A673 (cell line): Measurements from ENCODE around the gene TMC4.

Experiments
- EZH2 ChIP-seq: fragments of 200-600 bp; sonication (generic); IDR thresholded peaks from 2 replicates; pipeline ENCODE4 v1.6.1; 2017; ENCODE audit warnings: borderline replicate concordance, low read depth, mild to moderate bottlenecking, mixed read lengths, antibody characterized with exemption, low read length; ENCODE audit not compliant: poor library complexity, severe bottlenecking
- TF ChIP-seq, protein P1 (sequence below): fragments of 300-800, 200-600 bp; sonication (generic); conservative IDR thresholded peaks from 2 replicates; pipeline ENCODE4 v1.5.1; 2017; ENCODE audit warnings: low read depth, mild to moderate bottlenecking, antibody characterized with exemption, low read length, moderate library complexity, mixed read lengths

DNA sequence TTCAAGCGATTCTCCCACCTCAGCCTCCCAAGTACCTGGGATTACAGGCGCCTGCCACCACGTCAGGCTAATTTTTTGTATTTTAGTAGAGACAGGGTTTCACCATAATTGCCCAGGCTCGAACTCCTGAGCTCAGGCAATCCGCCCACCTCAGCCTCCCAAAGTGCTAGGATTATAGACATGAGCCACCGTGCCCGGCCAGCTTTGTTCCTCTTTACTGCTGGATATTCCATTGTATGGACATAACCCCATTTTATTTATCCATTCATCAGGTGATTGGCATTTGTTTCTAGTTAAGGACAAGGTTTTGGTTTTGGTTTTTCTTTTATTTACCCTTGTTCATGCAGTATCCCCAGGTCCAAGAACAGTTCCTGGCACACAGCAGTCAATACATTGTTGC is 23.6 kb upstream of the TMC4 start:
- TF ChIP-seq, protein P1, sequence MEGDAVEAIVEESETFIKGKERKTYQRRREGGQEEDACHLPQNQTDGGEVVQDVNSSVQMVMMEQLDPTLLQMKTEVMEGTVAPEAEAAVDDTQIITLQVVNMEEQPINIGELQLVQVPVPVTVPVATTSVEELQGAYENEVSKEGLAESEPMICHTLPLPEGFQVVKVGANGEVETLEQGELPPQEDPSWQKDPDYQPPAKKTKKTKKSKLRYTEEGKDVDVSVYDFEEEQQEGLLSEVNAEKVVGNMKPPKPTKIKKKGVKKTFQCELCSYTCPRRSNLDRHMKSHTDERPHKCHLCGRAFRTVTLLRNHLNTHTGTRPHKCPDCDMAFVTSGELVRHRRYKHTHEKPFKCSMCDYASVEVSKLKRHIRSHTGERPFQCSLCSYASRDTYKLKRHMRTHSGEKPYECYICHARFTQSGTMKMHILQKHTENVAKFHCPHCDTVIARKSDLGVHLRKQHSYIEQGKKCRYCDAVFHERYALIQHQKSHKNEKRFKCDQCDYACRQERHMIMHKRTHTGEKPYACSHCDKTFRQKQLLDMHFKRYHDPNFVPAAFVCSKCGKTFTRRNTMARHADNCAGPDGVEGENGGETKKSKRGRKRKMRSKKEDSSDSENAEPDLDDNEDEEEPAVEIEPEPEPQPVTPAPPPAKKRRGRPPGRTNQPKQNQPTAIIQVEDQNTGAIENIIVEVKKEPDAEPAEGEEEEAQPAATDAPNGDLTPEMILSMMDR: no peak
- no peak for TF ChIP-seq EZH2
